Right lobe of liver (tissue), 4 donors: ENCODE results near the gene LRBA.

Source experiments
- POLR2A ChIP-seq: fragments of 450-650 bp; IDR thresholded peaks from one replicate; pipeline ENCODE4 v1.6.1; 2017; ENCODE audit warnings: antibody characterized with exemption, mild to moderate bottlenecking
- TF ChIP-seq, protein P1 (sequence below), 4 donors: fragments of 200-600 bp in 3 of 4; fragments of 450-650 bp in 1 of 4; IDR thresholded peaks; one replicate each; pipeline versions ENCODE4 v1.5.1 to v1.8.0; 2016 to 2022; ENCODE audit warnings: antibody characterized with exemption in 4 of 4, mild to moderate bottlenecking in 2 of 4
- donor health status: DM: no; HTN: no; CAD: no.
- donor health status: DM: no; HTN: no; CAD: no.
- donor health status: DM: no; HTN: yes; CAD: no.

DNA sequence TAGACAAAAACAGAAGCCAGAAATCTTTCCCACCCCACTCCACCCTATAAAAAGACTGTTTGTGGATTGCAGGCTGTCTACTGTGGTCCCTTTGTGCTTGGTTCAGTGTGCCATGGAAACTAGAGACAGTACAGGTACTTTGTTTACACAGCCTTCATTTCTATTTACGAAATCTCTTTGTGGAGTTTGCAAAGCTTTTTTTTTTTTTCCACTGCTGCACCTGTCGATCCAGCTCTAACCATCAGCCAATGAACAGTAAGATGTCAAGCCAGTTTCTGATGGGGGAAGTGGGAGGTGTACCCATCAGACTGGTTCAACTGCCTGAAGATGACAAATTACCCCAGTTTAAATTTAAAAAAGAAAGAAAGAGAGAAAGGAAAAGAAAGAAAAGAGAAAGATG lies 20.2 kb upstream of the LRBA start:
- TF ChIP-seq, protein P1, sequence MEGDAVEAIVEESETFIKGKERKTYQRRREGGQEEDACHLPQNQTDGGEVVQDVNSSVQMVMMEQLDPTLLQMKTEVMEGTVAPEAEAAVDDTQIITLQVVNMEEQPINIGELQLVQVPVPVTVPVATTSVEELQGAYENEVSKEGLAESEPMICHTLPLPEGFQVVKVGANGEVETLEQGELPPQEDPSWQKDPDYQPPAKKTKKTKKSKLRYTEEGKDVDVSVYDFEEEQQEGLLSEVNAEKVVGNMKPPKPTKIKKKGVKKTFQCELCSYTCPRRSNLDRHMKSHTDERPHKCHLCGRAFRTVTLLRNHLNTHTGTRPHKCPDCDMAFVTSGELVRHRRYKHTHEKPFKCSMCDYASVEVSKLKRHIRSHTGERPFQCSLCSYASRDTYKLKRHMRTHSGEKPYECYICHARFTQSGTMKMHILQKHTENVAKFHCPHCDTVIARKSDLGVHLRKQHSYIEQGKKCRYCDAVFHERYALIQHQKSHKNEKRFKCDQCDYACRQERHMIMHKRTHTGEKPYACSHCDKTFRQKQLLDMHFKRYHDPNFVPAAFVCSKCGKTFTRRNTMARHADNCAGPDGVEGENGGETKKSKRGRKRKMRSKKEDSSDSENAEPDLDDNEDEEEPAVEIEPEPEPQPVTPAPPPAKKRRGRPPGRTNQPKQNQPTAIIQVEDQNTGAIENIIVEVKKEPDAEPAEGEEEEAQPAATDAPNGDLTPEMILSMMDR (IDR thresholded peaks at IDR 0.05): no peak
- no peak for TF ChIP-seq POLR2A
